Right atrium auricular region (tissue), 2 donors: ENCODE measurements around the gene HOXD13. TPM values are rescaled to one million over a fixed set of nuclear protein-coding genes. Genes with fewer than 3 reads are reported as not detected.

ENCODE experiments used
- DNase-seq: peaks from one replicate; pipeline ENCODE4 v3.0.0-alpha.2; 2019; ENCODE audit warnings: low spot score
- H3K27ac ChIP-seq, 2 donors: fragments of 200-600 bp; sonication (generic); 1 replicate in 1 of 2; 2 replicates in 1 of 2; pipeline ENCODE4 v1.5.1; 2016 to 2019
- H3K27me3 ChIP-seq, 2 donors: fragments of 200-600 bp; sonication (generic); one replicate each; pipeline versions ENCODE4 v1.5.1 to v1.6.0; 2017 to 2019
- H3K36me3 ChIP-seq: fragments of 200-600 bp; sonication (generic); one replicate; pipeline ENCODE4 v1.5.1; 2016
- H3K4me1 ChIP-seq, 2 donors: fragments of 200-600 bp; sonication (generic); one replicate each; pipeline versions ENCODE4 v1.5.1 to v1.6.0; 2017 to 2019
- H3K4me3 ChIP-seq, 2 donors: fragments of 200-600 bp; sonication (generic); 1 replicate in 1 of 2; 2 replicates in 1 of 2; pipeline ENCODE4 v1.5.1; 2017 to 2019; ENCODE audit warnings: mild to moderate bottlenecking in 1 of 2, moderate library complexity in 1 of 2
- H3K9me3 ChIP-seq, 2 donors: fragments of 200-600 bp; sonication (generic); one replicate each; pipeline ENCODE4 v1.5.1; 2019
- CTCF ChIP-seq, 2 donors: fragments of 200-600 bp; sonication (generic); IDR thresholded peaks; one replicate each; pipeline ENCODE4 v1.5.1; 2019; ENCODE audit warnings: antibody characterized with exemption in 2 of 2
- total RNA-seq, 2 donors: library from RNA; depleted of rRNA; stranded (reverse); fragments of >200 nt; gene quantifications; one replicate each; pipeline ENCODE4 v1.1.0, GENCODE V29; 2016

HOXD13 gene
- total RNA-seq, 2 donors from 2014 or later = not detected

DNA sequence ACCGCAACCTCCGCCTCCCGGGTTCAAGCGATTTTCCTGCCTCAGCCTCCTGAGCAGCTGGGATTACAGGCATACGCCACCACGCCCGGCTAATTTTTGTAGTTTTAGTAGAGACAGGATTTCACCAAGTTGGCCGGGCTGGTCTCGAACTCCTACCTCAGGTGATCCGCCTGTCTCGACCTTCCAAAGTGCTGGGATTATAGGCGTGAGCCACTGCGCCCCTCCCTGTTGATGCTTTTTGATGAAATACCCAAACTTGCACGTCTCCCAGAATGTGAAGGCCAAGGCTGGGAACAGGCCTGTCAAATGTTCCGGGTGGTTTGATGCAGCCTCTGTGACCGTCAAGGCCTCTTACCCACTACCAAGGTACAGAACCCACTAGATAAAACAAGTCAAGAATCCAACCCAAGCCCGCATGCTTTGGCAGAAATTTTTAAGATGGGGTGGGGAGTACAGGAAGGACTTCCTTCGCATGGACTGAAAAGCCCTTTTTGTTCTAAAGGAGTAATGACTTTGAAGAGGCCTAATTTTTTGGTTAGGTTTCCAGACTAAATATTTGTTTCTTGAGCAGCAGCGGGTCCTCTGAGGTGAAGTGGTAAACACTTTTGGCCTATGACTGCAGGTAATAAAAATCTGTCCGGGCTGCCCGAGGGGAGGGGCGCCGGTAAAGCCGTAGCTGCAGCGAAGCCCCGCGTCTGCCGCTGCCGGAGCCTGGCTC is 5.0 kb upstream of the HOXD13 start:
- H3K27me3 ChIP-seq = peaks cover 56 to 81% of the 10 kb centered on the region in 2 donors
- peak overlapping the region in 1 of 2 donors; percentile 33 for H3K4me3 ChIP-seq
- no peaks in the 10 kb centered on the region for H3K36me3 ChIP-seq
- no peak for TF ChIP-seq CTCF (IDR thresholded peaks at IDR 0.05)
- no peaks in the 10 kb centered on the region for H3K9me3 ChIP-seq
- no peak overlapping the region for H3K27ac ChIP-seq
- no peak for DNase-seq
- peaks cover 0 to 40% of the 10 kb centered on the region in 2 donors for H3K4me1 ChIP-seq

- no peak for DNase-seq
- H3K4me1 ChIP-seq = peaks cover 0 to 42% of the 10 kb centered on the region in 2 donors
- H3K4me3 ChIP-seq = peak overlapping the region in 1 of 2 donors; percentile 33
- no peak overlapping the region for H3K27ac ChIP-seq
- peak; percentile 74 to 85 for TF ChIP-seq CTCF (IDR thresholded peaks at IDR 0.05)
- H3K27me3 ChIP-seq = peaks cover 52 to 81% of the 10 kb centered on the region in 2 donors
- no peaks in the 10 kb centered on the region for H3K36me3 ChIP-seq
- H3K9me3 ChIP-seq = no peaks in the 10 kb centered on the region
Observed at GRCh38 chr2:176088048-176088936, 4.2 kb upstream of the HOXD13 start.

DNA sequence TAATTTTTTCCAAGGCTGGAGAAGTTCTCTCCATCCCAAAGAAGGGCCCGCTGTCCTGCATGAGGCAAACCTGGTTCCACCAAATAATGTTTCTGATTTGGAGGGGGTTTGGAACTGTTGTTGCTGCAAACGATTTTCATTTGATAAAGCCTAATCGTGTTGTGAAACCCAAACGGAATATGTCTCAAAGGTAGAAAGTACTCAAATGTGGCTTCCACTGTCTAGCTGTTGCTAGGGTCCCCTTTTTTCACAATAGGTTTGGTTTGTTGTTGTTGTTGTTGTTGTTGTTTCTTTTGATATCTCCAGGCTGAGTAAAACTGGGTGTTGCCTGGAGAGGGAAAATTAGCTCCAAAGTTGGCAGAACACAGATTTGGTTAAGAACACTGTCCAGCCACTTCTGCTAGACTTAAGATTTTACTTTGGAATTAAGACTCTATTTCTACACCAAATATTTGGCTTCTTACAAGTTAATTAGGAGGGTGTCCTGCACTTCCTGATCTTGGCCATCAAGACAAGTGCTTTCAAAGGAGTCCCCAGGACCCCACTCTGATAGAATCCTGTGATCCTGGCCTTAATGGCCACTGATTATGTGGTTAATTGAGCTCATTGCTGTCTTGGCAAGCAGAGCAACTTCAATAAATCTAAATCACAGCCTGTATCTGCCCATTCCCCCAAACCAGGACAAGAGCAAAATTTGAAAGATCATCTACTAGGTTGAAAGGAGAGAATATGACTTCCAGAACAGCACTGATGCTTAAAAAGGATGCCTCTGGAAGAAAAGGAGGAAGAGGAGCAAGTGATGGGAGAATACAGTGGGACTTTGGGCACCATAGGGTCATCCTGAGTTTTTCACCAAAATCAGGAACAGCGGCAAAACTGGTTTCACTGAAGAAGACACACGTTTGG is 3.3 kb upstream of the HOXD13 start:
- no peak for TF ChIP-seq CTCF (IDR thresholded peaks at IDR 0.05)
- Histone ChIP-seq H3K27me3 (peaks cover 60 to 81% of the 10 kb centered on the region in 2 donors), H3K27ac (no peak overlapping the region), H3K4me3 (no peak overlapping the region), H3K36me3 (no peaks in the 10 kb centered on the region), H3K4me1 (peaks cover 0 to 40% of the 10 kb centered on the region in 2 donors), H3K9me3 (no peaks in the 10 kb centered on the region)
- DNase-seq = no peak

GRCh38 chr2:176089843-176090395 is 2.6 kb upstream of the HOXD13 start:
- H3K36me3 ChIP-seq = no peaks in the 10 kb centered on the region
- peaks cover 0 to 39% of the 10 kb centered on the region in 2 donors for H3K4me1 ChIP-seq
- H3K27me3 ChIP-seq = peaks cover 66 to 87% of the 10 kb centered on the region in 2 donors
- no peak overlapping the region for H3K4me3 ChIP-seq
- no peak for TF ChIP-seq CTCF (IDR thresholded peaks at IDR 0.05)
- DNase-seq = no peak
- no peaks in the 10 kb centered on the region for H3K9me3 ChIP-seq
- no peak overlapping the region for H3K27ac ChIP-seq

DNA sequence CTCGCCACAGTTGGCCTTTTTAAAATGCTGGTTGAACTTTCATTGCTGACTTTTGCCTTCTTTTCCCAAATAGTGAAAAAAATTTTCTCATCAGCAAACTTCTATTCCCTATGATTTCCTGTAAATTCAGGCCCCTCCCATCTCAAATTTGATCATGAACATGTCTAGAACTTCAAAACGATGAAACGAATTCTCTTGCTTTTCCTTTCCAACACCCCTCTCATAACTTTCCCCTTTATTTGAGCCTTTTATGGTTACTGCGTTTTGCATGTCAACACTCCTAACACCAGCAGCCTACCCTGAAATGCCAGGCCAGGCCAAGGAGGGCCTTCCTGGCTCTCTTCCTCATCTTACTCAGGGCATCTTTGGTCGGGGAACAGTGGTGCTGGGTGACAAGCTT is 1.7 kb upstream of the HOXD13 start:
- H3K4me1 ChIP-seq = peaks cover 0 to 29% of the 10 kb centered on the region in 2 donors
- no peak for DNase-seq
- H3K4me3 ChIP-seq = no peak overlapping the region
- no peak overlapping the region for H3K27ac ChIP-seq
- H3K27me3 ChIP-seq = peaks cover 64 to 86% of the 10 kb centered on the region in 2 donors
- H3K9me3 ChIP-seq = no peaks in the 10 kb centered on the region
- TF ChIP-seq CTCF (IDR thresholded peaks at IDR 0.05) = no peak
- H3K36me3 ChIP-seq = no peaks in the 10 kb centered on the region
